SK-N-MC (cell line): Measurements from ENCODE around the gene GH1.

Experiments
- DNase-seq: peaks from one replicate; pipeline ENCODE4 v3.0.0-alpha.2; 2011; ENCODE audit warnings: low read depth, low spot score
- H3K27ac ChIP-seq: fragments of 200-600 bp; sonication (generic); 2 replicates; pipeline ENCODE4 v1.5.1; 2016; ENCODE audit warnings: mixed run types
- H3K36me3 ChIP-seq: fragments of 200-600 bp; sonication (generic); 2 replicates; pipeline ENCODE4 v1.6.1; 2017; ENCODE audit warnings: antibody characterized with exemption, low read length, mixed read lengths; ENCODE audit not compliant: insufficient read depth
- H3K4me3 ChIP-seq: fragments of 200-600 bp; sonication (generic); 2 replicates; pipeline ENCODE4 v1.5.1; 2016
- H3K9ac ChIP-seq: fragments of 200-600 bp; sonication (generic); 2 replicates; pipeline ENCODE4 v1.8.0; 2017; ENCODE audit warnings: mixed run types, mixed read lengths; ENCODE audit not compliant: insufficient read length
- H3K9me3 ChIP-seq: fragments of 200-600 bp; sonication (generic); 2 replicates; pipeline ENCODE4 v1.6.1; 2017; ENCODE audit warnings: low read depth, mild to moderate bottlenecking, antibody characterized with exemption, low read length, moderate library complexity, mixed read lengths
- EZH2 ChIP-seq: fragments of 200-600 bp; sonication (generic); IDR thresholded peaks from one replicate; pipeline ENCODE4 v1.6.1; 2017; ENCODE audit warnings: antibody characterized with exemption
- FOXP2 ChIP-seq: optimal IDR thresholded peaks from 2 replicates; pipeline ENCODE3; 2011; ENCODE audit warnings: mild to moderate bottlenecking, moderate library complexity; ENCODE audit not compliant: insufficient read depth; ENCODE audit errors: extremely low read length, control extremely low read depth
- POLR2AphosphoS5 ChIP-seq: IDR thresholded peaks from 2 replicates; pipeline ENCODE4 v1.6.1; 2012; ENCODE audit warnings: mild to moderate bottlenecking, low read depth, low read length, borderline replicate concordance

GH1 gene

DNA sequence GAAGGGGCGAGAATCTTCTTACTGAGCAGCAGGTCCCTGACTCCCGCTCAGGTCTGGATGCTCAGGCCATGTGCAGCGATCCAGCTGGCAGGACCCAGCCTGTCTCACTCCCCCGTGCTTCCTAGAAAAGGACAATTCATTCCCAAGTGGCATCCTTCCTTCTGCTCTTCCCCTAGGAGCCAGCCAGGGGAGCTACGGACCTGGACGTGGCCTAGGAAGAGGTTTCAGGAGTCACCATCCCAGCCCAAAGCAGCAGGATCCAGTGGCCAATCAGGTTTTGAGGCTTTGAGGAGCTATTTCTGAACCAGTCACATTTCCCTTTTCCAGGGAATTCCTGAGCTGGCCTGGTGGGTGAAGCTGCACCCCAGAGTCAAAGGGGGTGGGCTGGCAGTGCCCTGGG, 21.2 kb upstream of the GH1 start:
- Histone ChIP-seq H3K27ac (no peak overlapping the region), H3K36me3 (no peaks in the 10 kb centered on the region), H3K9me3 (no peaks in the 10 kb centered on the region), H3K9ac (no peak overlapping the region), H3K4me3 (no peak overlapping the region)
- TF ChIP-seq EZH2, result no peak
- TF ChIP-seq POLR2AphosphoS5, result no peak
- TF ChIP-seq FOXP2, result no peak
- DNase-seq, result no peak

DNA sequence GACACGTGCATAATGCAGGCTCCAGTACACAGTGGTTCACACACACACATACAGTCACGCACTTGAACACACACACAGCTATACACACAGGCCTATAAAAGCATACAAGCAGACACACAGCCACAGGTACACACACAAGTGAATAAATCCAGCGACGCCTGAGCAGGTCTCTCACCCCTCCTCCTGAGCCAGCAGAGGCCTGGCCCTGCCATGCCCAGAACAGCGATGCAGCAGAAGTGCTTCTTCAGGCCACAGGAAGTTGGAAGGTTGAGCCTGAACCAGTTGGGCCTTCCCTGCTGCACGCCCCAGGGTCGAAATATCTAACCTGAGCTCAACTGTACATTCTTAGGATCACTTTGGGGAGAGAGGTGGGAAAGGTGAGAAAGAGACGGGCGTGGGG, 20.8 kb upstream of the GH1 start:
- no peak overlapping the region for H3K4me3 ChIP-seq
- DNase-seq, result no peak
- no peak for TF ChIP-seq EZH2
- no peak for TF ChIP-seq POLR2AphosphoS5
- TF ChIP-seq FOXP2, result no peak
- no peak overlapping the region for H3K27ac ChIP-seq
- no peaks in the 10 kb centered on the region for H3K36me3 ChIP-seq
- no peaks in the 10 kb centered on the region for H3K9me3 ChIP-seq
- no peak overlapping the region for H3K9ac ChIP-seq

DNA sequence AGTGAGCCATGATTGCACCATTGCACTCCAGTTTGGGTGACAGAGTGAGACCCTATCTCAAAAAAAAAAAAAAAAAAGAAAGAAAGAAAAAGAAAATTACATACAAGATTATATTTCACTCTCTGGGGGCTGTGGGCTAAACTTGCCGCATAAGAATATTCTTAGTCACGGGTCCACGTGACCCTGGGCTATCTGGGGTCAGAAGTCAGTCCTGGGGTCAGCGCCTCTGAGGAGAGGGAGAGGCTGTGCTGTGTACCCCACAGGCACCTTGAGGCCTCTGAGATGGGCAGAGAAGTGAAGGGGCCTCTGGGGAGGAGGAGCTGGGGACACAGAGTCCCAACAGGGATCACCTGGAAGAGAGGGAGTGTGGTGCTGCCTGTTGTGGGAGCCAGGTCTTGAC, 19.3 kb upstream of the GH1 start:
- no peak overlapping the region for H3K27ac ChIP-seq
- H3K36me3 ChIP-seq, result no peaks in the 10 kb centered on the region
- H3K9me3 ChIP-seq, result no peaks in the 10 kb centered on the region
- H3K9ac ChIP-seq, result no peak overlapping the region
- no peak overlapping the region for H3K4me3 ChIP-seq
- no peak for DNase-seq
- no peak for TF ChIP-seq POLR2AphosphoS5
- no peak for TF ChIP-seq FOXP2
- TF ChIP-seq EZH2, result no peak

DNA sequence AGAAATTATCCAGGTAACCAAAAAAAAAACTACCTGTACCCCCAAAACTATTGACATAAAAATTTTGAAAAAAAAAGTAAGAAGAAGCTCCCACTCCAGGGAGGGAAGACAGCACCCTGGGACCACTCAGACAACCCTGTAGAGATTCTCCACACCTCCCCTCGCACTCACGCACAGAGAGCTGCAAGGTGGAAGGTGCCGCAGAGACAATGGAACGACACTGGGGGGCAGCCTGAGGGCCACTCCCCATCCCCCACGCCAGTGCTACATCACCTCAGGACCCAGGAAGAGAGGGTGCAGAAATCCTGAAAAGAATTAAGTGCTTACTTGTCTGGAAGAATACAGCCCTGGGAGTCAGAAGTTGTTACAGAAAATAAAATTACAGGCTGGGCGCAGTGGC, 18.7 kb upstream of the GH1 start:
- TF ChIP-seq EZH2, result no peak
- no peak overlapping the region for H3K4me3 ChIP-seq
- no peaks in the 10 kb centered on the region for H3K36me3 ChIP-seq
- H3K27ac ChIP-seq, result no peak overlapping the region
- no peak for DNase-seq
- H3K9me3 ChIP-seq, result no peaks in the 10 kb centered on the region
- H3K9ac ChIP-seq, result no peak overlapping the region

DNA sequence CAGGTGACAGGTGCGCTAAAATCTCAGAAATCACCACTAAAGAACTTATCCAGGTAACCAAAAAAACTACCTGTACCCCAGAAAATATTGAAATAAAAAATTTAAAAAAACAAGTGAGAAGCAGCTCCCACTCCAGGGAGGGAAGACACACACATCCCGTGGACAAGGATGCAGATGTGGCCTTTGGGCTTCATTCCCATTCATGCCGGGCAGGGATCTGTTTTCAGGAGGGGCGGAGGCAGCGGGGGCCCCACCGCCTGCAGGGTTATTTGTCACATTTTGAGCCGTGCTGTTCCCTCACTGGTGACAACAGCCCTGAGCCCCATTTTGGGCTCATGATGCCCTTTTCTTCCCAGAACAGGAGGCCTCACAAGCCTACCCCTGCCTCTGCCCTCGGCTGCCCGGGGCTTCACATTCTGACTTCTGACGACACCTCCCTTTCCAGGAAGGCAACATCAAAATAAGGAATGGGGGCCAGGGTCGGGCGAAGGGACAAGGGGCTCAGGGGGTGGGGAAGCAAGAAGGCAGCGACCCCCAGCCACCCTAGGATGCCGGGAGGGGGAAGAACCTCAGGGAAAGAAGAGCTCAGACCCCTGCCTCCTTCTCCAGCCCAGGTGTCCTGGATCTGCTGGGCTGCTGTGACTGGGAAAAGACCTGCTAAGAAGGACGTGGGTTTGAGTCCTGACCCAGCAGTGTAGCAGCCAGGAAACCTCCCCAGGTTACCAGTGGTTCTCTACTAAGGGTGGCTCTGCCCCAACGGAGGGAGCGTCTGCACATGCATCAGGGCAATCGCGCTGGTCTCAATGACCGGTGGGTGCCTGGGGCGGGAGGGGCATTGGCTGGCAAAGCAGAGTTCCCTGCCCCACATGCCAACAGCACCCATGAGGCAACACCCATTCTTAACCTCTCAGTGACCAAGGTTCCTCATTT, 15.8 kb upstream of the GH1 start:
- no peak overlapping the region for H3K27ac ChIP-seq
- DNase-seq, result no peak
- no peak overlapping the region for H3K9ac ChIP-seq
- no peak overlapping the region for H3K4me3 ChIP-seq
- TF ChIP-seq POLR2AphosphoS5, result no peak
- no peak for TF ChIP-seq EZH2
- no peak for TF ChIP-seq FOXP2
- H3K9me3 ChIP-seq, result no peaks in the 10 kb centered on the region
- H3K36me3 ChIP-seq, result no peaks in the 10 kb centered on the region

DNA sequence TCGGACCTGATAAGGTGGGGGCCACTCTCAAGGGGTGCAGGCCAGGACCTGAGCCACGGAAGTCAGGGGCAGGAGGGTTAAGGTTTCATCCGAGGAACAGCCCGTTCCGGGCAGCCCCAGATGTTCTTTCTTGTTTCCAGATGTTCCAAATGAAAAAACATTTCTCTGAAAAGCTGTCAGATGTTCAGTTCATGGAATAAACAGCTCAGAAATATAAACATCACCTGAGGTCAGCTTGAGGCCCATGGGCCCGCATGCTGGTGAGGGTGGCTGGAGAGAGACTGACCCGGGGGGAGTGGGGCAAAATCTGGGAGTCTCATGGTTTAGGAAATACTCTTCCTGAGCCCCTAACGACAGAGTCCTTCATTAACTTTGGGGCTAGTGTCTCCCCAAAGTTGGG, 15.0 kb upstream of the GH1 start:
- Histone ChIP-seq H3K36me3 (no peaks in the 10 kb centered on the region), H3K9me3 (no peaks in the 10 kb centered on the region), H3K27ac (no peak overlapping the region), H3K9ac (no peak overlapping the region), H3K4me3 (no peak overlapping the region)
- DNase-seq, result no peak
- TF ChIP-seq POLR2AphosphoS5 (no peak), FOXP2 (no peak), EZH2 (no peak)

DNA sequence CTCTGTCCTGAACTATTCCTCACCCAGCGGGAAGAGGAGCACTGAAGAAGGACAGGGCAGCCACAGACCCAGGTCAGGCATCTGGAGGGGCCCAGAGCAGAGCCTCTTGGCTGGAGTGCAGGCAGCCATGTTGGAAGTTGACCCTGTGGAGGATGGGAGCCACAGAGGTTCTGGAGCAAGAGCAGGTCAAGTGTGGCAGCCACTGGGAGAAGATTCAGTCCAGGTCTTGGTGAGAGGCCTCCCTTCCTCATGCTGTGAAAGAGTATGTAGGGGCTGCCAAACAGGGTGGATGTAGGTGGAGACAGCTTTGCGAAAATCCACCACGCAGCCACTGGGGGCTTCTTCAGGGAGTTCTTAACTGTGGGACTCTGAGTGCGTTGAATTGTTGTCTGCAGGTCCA, 14.1 kb upstream of the GH1 start:
- H3K4me3 ChIP-seq, result no peak overlapping the region
- no peak for DNase-seq
- no peak overlapping the region for H3K27ac ChIP-seq
- no peak overlapping the region for H3K9ac ChIP-seq
- no peaks in the 10 kb centered on the region for H3K36me3 ChIP-seq
- TF ChIP-seq EZH2 (no peak), FOXP2 (no peak), POLR2AphosphoS5 (no peak)
- H3K9me3 ChIP-seq, result no peaks in the 10 kb centered on the region

DNA sequence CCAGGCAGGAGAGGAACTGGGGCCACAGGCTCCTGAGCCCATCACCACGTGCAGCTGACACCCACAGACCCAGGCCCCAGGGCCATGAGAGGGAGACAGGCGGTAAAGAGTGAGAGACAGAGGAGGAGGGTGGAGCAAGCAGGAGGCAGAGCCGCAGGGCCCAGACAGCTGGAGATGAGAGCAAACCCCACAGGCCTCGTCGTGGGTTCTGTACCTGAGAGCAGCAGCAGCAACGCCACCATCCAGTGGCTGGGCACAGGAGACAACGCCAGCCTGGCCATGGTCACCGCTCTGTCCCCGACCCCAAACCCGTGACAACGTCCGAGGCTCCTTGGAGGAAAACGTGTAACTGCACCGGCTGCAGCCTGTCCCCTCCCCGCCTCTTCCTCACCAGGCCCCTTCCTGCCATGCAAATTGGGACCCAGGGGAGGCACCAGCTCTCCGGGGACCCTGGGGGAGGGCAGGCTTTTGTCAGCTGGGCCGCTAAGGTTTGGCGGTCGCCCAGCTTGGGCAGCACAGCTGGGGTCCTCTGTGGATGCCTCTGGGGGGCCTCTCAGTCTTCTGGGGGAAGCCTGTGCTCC, 13.4 kb upstream of the GH1 start, which contains the start of gene CD79B:
CD79B (minus strand) TSS at position 351 of the 581 bp plus-strand sequence; CDS start at position 281, 70 bp downstream.
- TF ChIP-seq EZH2 (no peak), POLR2AphosphoS5 (no peak), FOXP2 (no peak)
- no peaks in the 10 kb centered on the region for H3K36me3 ChIP-seq
- H3K9ac ChIP-seq, result no peak within 1 kb of the TSS
- no peak within 1 kb of the TSS for H3K27ac ChIP-seq
- no peak for DNase-seq
- H3K4me3 ChIP-seq, result no peak within 1 kb of the TSS
- no peaks in the 10 kb centered on the region for H3K9me3 ChIP-seq
